Activated T-cell treated with anti-CD3 and anti-CD28 coated beads, Interleukin-2, amount 50 U/mL, for 24 hours (primary cell): ENCODE results near the gene HDHD2.
"Not testable (repeated sequence)": the region's sequence is repeated elsewhere in the genome, so short reads cannot be mapped to it uniquely, and the experiment has no call there.

Experiments
- DNase-seq: peaks from one replicate; pipeline ENCODE4 v3.0.0-alpha.2; 2020
- H3K27ac Mint-ChIP-seq: 2 replicates; pipeline ENCODE4 v1.8.0; 2020; ENCODE audit warnings: mild to moderate bottlenecking, mixed read lengths
- H3K27me3 Mint-ChIP-seq: 2 replicates; pipeline ENCODE4 v1.8.0; 2020; ENCODE audit warnings: mixed read lengths
- H3K36me3 Mint-ChIP-seq: 2 replicates; pipeline ENCODE4 v1.8.0; 2020; ENCODE audit warnings: low read depth, mixed read lengths
- H3K4me1 Mint-ChIP-seq: 2 replicates; pipeline ENCODE4 v1.8.0; 2020; ENCODE audit warnings: low read depth, mixed read lengths
- H3K4me3 Mint-ChIP-seq: 2 replicates; pipeline ENCODE4 v1.8.0; 2020; ENCODE audit warnings: mild to moderate bottlenecking, moderate library complexity, mixed read lengths
- H3K9me3 Mint-ChIP-seq: 2 replicates; pipeline ENCODE4 v1.8.0; 2020; ENCODE audit warnings: mixed read lengths

The HDHD2 gene, protein sequence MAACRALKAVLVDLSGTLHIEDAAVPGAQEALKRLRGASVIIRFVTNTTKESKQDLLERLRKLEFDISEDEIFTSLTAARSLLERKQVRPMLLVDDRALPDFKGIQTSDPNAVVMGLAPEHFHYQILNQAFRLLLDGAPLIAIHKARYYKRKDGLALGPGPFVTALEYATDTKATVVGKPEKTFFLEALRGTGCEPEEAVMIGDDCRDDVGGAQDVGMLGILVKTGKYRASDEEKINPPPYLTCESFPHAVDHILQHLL

DNA sequence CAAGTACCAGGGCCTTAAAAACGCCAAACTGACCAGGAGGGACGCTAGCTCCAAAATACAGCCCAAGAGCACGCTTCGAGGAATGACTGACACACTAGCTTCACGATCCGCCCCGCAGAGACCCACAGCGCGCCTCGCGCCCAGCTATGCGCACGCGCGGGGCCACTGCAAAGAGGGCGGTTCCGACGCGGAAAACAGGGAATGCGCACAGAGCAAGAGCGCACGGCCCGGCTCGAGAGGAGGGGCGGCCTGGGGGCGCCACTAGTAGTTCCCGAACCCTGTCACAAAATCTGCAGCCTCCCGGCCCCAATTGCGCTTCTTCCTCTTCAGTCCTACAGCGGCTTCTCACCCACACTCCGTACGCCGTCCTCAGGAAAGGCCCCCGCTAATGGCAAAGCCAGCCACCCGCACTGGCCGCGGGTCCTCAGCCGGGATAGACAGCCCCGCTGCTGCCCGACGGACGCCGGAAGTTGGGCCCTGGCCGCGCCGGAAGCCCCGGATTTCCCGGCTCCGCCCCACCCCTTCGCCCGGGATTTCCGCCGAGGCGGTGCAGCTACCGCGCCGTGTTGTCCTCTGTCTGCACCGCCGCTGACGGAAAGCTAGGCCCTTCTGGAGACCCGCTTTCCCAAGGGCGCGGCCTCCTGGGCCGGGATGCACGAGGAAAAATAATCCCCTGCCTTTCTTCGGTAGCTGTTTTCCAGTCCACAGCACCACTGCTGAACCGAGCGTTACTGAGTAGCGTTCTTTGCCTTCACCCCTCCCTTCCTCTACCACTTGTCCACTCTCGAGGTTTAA is at the start of gene HDHD2:
Gene HDHD2, minus strand, starts transcription at position 472 of the 795 bp plus-strand sequence. CDS start 14,061 bp downstream, outside the sequence.
- no peaks in the 10 kb centered on the region for H3K27me3 Mint-ChIP-seq
- H3K27ac Mint-ChIP-seq = peak within 1 kb of the TSS; percentile 98
- H3K4me1 Mint-ChIP-seq = peaks cover 53% of the 10 kb centered on the region
- peak within 1 kb of the TSS; percentile 91 for H3K4me3 Mint-ChIP-seq
- DNase-seq = peak; percentile 92
- peaks cover 65% of the 10 kb centered on the region for H3K36me3 Mint-ChIP-seq
- no peaks in the 10 kb centered on the region for H3K9me3 Mint-ChIP-seq

DNA sequence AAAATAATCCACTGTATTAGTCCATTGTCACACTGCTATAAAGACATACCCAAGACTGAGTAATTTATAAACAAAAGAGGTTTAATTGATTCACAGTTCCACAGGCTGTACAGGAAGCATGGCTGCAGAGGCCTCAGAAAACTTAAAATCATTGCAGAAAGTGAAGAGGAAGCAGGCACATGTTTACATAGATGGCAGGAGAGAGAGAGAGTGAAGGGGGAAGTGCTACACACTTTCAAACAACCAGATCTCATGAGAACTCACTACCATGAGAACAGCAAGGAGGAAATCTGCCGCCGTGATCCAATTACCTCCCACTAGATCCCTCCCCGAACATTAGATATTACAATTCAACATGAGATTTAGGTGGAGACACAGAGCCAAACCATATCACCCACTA is 45.7 kb upstream of the HDHD2 start:
- H3K9me3 Mint-ChIP-seq, H3K4me3 Mint-ChIP-seq, DNase-seq, H3K36me3 Mint-ChIP-seq, H3K27ac Mint-ChIP-seq, H3K4me1 Mint-ChIP-seq: not testable (repeated sequence)
- peaks cover 44% of the 10 kb centered on the region for H3K27me3 Mint-ChIP-seq

DNA sequence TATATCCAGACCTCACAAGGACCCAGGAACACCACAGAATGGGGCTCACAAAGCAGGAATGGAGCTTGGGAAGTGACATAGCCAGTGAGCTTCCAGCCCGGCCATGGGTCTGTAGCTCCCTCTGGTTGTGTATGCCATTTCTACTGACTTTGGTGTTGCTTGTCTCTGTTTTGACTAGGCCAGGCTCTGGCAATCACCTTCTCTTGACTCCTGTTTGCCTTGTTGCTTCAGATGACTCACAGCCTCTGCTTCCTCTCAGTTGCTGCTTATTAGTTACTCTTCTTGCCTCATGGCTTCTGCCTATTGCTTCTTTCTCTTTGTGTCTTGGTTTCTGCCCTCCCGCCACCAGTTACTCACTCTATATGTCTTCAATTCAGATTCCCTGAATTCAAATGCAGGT is 41.7 kb upstream of the HDHD2 start:
- no peak for DNase-seq
- H3K4me1 Mint-ChIP-seq = no peaks in the 10 kb centered on the region
- H3K36me3 Mint-ChIP-seq = no peaks in the 10 kb centered on the region
- no peak overlapping the region for H3K27ac Mint-ChIP-seq
- H3K27me3 Mint-ChIP-seq = peaks cover 48% of the 10 kb centered on the region
- H3K9me3 Mint-ChIP-seq = no peaks in the 10 kb centered on the region
- no peak overlapping the region for H3K4me3 Mint-ChIP-seq

DNA sequence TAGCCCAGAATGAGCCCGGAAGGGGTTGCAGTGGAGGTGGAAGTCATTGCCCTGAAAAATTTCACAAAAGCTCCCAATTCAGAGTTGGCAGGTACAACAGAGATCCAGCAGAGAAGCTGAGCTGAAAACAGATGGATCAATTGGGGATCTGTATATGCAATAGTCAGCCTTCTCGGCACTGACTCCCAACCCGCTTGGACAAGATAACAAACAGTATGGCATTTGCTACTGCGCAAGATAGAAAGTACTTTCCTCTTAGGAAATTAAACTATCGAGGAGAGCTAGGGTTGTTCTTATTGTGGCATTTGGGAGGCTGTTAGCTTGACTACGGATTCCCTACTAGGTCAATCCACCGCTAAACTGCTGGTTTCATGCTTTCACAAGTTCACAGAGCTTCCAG is 37.4 kb upstream of the HDHD2 start:
- Mint-ChIP-seq H3K9me3 (peaks cover 18% of the 10 kb centered on the region), H3K36me3 (no peaks in the 10 kb centered on the region), H3K4me3 (no peak overlapping the region), H3K27me3 (peaks cover 27% of the 10 kb centered on the region), H3K4me1 (no peaks in the 10 kb centered on the region), H3K27ac (no peak overlapping the region)
- DNase-seq = no peak

DNA sequence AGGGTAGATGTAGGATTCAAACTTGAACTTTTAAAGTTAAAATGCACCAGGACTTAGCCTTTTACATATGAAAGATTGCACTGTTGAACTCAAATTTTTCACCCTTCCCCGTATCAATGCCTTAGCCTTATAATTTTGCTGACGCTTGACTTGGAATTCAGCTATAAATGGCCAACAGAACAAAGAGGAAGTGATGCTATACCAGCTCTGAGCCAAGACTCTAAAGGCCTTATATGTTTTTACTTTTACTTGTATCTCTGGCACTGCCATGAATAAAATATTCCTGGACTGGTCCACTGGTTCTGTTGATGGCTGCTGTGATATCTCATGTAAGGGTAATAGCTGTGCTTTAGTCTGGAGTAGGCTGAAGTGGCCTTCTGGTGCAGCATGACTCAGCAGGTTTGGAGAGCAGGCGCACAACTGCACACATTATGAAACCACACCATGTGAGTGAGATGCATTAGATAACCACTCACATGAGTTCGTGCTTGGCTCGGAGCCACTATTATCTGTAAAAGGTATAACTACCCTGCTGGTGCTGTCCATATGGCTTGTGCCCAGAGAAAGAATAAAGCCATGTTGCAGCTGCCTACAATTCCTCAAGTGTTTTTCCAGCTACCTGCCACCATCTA is 34.2 kb upstream of the HDHD2 start:
- H3K36me3 Mint-ChIP-seq = no peaks in the 10 kb centered on the region
- peaks cover 19% of the 10 kb centered on the region for H3K27me3 Mint-ChIP-seq
- H3K4me1 Mint-ChIP-seq = no peaks in the 10 kb centered on the region
- DNase-seq = no peak
- H3K27ac Mint-ChIP-seq = no peak overlapping the region
- no peak overlapping the region for H3K4me3 Mint-ChIP-seq
- H3K9me3 Mint-ChIP-seq = peaks cover 18% of the 10 kb centered on the region

DNA sequence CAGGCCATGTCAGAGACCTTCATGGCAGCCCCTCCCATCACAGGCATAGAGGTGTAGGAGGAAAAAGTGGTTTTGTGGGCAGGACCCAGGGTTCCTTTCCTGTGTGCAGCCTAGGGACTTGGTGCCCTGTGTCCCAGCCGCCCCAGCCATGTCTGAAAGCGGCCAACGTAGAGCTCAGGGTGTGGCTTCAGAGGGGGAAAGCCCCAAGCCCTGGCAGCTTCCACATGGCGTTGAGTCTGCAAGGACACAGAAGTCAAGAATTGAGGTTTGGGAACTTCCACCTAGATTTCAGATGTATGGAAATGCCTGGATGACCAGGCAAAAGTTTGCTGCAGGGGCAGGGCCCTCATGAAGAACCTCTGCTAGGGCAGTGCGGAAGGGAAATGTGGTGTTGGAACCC is 31.9 kb upstream of the HDHD2 start:
- not testable (repeated sequence) for H3K4me1 Mint-ChIP-seq, H3K27ac Mint-ChIP-seq
- H3K27me3 Mint-ChIP-seq = peaks cover 13% of the 10 kb centered on the region

DNA sequence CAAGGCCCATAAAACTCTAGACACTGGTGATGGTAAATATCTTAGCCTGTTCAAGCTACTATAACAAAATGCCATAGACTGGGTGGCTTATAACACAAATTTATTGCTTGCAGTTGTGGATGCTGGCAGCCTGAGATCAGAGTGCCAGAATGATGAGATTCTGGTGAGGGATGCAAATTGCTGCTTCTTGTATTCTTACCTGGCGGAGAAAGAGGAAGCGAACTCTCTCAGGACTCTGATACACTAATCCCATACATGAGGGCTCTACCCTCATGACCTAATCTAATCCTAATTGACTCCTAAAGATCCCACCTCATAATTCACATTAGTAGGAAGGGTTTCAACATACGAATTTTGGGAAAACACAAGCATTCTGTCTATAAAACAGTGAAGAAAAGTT is 30.5 kb upstream of the HDHD2 start:
- no peak overlapping the region for H3K4me3 Mint-ChIP-seq
- peaks cover 6% of the 10 kb centered on the region for H3K27me3 Mint-ChIP-seq
- H3K27ac Mint-ChIP-seq = no peak overlapping the region
- no peak for DNase-seq
- no peaks in the 10 kb centered on the region for H3K36me3 Mint-ChIP-seq
- H3K9me3 Mint-ChIP-seq = peaks cover 14% of the 10 kb centered on the region
- peaks cover 2% of the 10 kb centered on the region for H3K4me1 Mint-ChIP-seq

More for the DNA sequence above, 31.9 kb upstream of the HDHD2 start:
- H3K36me3 Mint-ChIP-seq, DNase-seq, H3K4me3 Mint-ChIP-seq: not testable (repeated sequence)
- H3K9me3 Mint-ChIP-seq = peaks cover 18% of the 10 kb centered on the region

DNA sequence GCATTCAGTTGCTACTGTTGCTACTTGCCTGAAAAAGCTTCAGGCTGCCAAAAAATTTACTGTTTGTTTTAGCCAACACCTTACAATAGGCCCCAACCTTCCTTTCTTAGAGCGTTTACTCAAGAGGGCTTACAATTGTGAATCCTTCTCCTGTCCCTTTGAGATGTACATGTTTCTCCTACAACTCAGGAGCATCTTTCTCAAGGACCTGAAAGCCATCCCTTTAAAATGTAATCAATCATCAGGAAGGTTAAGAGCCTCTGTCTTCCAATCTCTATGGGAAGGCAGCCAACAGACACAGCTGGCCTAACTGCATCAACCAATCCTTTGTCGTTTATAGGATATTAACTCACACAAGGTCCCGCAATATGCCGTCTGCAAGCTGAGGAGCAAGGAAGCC is 29.2 kb upstream of the HDHD2 start:
- H3K27ac Mint-ChIP-seq = no peak overlapping the region
- H3K27me3 Mint-ChIP-seq = peaks cover 6% of the 10 kb centered on the region
- peaks cover 2% of the 10 kb centered on the region for H3K4me1 Mint-ChIP-seq
- no peak for DNase-seq
- peaks cover 6% of the 10 kb centered on the region for H3K9me3 Mint-ChIP-seq
- H3K4me3 Mint-ChIP-seq = no peak overlapping the region
- H3K36me3 Mint-ChIP-seq = no peaks in the 10 kb centered on the region

DNA sequence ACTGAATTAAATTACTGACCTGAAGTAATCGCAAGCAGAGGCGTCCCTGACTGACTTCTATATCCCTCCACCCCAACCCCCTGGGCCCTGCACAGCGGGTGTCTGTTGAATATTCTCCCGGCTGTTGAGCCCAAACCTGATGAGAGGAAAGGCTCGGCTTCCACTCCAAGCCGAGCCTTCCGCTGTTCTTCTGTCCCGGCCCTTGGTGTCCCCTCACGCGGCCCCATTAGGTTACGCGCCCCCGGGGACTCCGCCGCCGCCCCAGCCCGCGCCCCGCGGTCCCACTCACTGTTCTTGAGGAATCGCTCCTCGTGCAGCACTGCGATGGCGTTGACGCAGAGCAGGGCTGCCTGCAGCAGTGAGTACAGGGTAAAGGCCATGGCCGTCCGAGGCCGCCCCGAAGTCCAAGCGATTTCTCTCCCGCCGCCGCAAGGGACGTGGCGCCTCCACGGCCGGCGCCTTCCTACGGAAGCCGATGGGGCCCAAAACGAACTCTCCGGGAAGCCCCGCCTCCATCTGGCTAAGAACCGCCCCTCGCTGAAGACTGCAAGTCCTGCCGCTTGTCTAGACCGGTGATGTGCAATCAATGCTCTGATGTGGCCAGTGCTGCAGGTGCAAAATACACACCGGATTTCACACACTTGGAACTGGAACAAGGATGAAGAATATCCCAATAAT is 25.7 kb upstream of the HDHD2 start, which contains the start of gene IER3IP1:
Gene IER3IP1, minus strand, starts transcription at position 467 of the 678 bp plus-strand sequence. Its CDS starts 87 bp downstream, at position 380.
- Mint-ChIP-seq H3K27ac (peak within 1 kb of the TSS; percentile 35), H3K27me3 (peaks cover 3% of the 10 kb centered on the region), H3K36me3 (peaks cover 6% of the 10 kb centered on the region), H3K9me3 (no peaks in the 10 kb centered on the region), H3K4me3 (no peak within 1 kb of the TSS), H3K4me1 (peaks cover 6% of the 10 kb centered on the region)
- DNase-seq = peak; percentile 94

DNA sequence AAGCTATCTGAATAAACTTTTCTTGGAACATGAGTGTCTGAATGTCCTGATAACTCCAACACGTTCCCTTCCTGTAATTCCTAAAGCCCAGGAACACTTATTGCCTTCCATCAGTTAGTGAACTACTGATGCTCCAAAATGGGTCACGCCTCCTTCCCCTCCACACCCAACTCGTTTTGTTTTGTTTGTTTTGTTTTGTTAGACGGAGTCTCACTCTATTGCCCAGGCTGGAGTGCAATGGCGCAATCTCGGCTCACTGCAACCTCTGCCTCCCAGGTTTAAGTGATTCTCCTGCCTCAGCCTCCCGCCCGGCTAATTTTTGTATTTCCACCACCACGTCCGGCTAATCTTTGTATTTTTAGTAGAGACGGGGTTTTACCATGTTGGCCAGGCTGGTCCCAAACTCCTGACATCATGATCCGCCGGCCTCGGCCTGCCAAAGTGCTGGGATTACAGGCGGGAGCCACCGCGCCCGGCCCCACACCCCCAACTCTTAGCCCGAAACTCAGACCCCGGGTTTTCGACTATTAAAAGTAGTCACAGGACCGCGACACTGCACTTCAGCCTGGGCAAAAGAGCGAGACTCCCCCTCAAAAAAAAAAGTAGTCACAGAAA is 25.1 kb upstream of the HDHD2 start:
- H3K4me3 Mint-ChIP-seq = no peak overlapping the region
- H3K27ac Mint-ChIP-seq = no peak overlapping the region
- no peaks in the 10 kb centered on the region for H3K9me3 Mint-ChIP-seq
- peaks cover 7% of the 10 kb centered on the region for H3K36me3 Mint-ChIP-seq
- H3K4me1 Mint-ChIP-seq = peaks cover 6% of the 10 kb centered on the region
- peaks cover 3% of the 10 kb centered on the region for H3K27me3 Mint-ChIP-seq
- no peak for DNase-seq

DNA sequence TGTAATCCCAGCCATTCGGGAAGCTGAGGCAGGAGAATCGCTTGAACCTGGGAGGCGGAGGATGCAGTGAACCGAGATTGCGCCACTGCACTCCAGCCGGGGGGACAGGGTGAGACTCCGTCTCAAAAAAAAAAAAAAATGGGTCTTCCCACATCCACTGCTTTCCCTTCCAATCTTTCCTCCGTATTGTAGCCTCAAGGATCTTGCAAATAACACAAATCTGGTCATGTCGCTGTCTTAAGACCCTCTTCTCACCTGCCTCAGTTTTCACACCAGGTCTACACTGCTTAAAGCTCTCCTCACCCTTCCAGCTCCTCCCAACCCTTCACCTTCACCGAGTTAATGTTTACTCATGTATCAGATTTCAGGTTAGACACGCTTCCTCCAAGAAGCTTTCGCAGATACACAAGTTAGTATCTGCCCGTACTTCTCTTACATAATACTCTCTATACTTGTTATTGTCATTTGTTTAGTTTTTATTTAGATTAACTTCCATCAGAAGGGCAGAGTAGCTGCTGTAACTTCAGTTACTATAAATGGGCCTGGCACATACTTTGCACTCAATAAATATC is 24.3 kb upstream of the HDHD2 start:
- Mint-ChIP-seq H3K36me3 (peaks cover 9% of the 10 kb centered on the region), H3K4me1 (peaks cover 10% of the 10 kb centered on the region), H3K27ac (no peak overlapping the region), H3K9me3 (no peaks in the 10 kb centered on the region), H3K27me3 (peaks cover 3% of the 10 kb centered on the region), H3K4me3 (no peak overlapping the region)
- no peak for DNase-seq

DNA sequence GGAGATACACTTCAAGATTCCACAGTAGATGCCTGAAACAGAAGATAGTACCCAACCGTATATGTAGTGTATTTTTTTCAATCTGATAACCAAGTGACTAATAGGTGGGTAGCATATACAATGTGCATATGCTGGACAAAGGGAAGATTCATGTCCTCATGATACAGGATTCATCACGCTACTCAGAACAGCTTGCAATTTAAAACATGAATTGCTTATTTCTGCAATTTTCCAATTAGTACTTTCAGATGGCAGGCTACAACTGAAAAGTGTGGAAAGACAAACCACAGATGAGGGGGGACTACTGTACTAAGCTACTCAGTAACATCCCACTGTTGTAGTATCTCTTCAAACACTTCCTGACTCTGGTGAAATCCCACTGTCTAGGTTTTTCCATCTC is 22.2 kb upstream of the HDHD2 start:
- H3K9me3 Mint-ChIP-seq = no peaks in the 10 kb centered on the region
- no peak for DNase-seq
- peaks cover 18% of the 10 kb centered on the region for H3K36me3 Mint-ChIP-seq
- peaks cover 22% of the 10 kb centered on the region for H3K4me1 Mint-ChIP-seq
- no peak overlapping the region for H3K27ac Mint-ChIP-seq
- H3K27me3 Mint-ChIP-seq = peaks cover 2% of the 10 kb centered on the region
- H3K4me3 Mint-ChIP-seq = no peak overlapping the region

DNA sequence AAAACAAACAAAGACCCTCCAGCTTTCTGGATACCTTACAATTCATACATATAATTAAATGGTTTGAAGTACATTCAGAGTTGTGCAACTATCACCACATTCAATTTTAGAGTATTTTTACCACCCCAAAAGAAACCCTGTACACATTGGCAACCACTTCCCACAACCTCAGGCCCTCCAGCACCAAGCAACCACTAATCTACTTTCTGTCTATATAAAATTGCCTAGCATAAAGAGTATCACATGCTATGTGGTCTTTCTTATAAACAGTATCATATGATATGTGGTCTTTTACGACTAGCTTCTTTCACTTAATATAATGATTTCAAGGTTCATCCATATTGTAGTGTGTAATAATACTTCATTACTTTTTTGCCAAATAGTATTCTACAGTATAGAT is 18.6 kb upstream of the HDHD2 start:
- H3K27ac Mint-ChIP-seq = no peak overlapping the region
- H3K4me1 Mint-ChIP-seq = peaks cover 40% of the 10 kb centered on the region
- no peaks in the 10 kb centered on the region for H3K27me3 Mint-ChIP-seq
- no peaks in the 10 kb centered on the region for H3K9me3 Mint-ChIP-seq
- no peak overlapping the region for H3K4me3 Mint-ChIP-seq
- DNase-seq = no peak
- peaks cover 34% of the 10 kb centered on the region for H3K36me3 Mint-ChIP-seq

DNA sequence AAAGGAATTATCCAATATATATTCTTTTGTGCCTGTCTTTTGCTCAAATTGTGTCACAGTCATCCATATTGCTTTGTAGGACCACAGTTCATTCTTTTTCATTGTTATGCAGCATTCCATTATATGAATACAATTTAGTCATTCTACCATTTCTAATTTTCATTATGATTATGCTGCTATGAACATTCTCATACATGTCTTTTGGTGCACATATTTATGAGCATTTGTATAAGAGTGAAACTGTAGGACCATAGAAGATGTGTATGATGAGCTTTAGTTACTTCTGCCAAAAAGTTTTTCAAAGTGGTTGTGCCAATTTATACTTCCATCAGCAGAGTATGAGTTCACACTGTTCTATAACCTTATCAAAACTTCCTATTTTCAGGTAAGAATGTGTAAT is 18.2 kb upstream of the HDHD2 start:
- Mint-ChIP-seq H3K36me3 (peaks cover 37% of the 10 kb centered on the region), H3K4me3 (no peak overlapping the region), H3K27ac (no peak overlapping the region), H3K4me1 (peaks cover 44% of the 10 kb centered on the region), H3K9me3 (no peaks in the 10 kb centered on the region), H3K27me3 (no peaks in the 10 kb centered on the region)
- DNase-seq = no peak
